Neural cell (in vitro differentiated cells): Measurements from ENCODE around the gene ADGRB2.

ENCODE experiments used
- CTCF ChIP-seq: fragments of 450-650 bp; IDR thresholded peaks from 2 replicates; pipeline ENCODE4 v1.5.1; 2014; ENCODE audit warnings: antibody characterized with exemption, mild to moderate bottlenecking, moderate library complexity; ENCODE audit not compliant: poor library complexity, severe bottlenecking
- EZH2 ChIP-seq: fragments of 200-600, 300-800 bp; shearing (Covaris generic), sonication (generic); IDR thresholded peaks from 2 replicates; pipeline ENCODE4 v1.6.1; 2014; ENCODE audit warnings: antibody characterized with exemption, low read length, borderline replicate concordance, mild to moderate bottlenecking; ENCODE audit not compliant: insufficient read depth, poor library complexity, severe bottlenecking
- POLR2AphosphoS5 ChIP-seq: IDR thresholded peaks from 2 replicates; pipeline ENCODE4 v1.6.1; 2012
- REST ChIP-seq: IDR thresholded peaks from 2 replicates; pipeline ENCODE4 v1.6.1; 2012; ENCODE audit warnings: borderline replicate concordance
- SMC3 ChIP-seq: fragments of 450-650 bp; conservative IDR thresholded peaks from 2 replicates; pipeline ENCODE4 v1.6.1; 2014; ENCODE audit warnings: antibody characterized with exemption, mild to moderate bottlenecking, moderate library complexity; ENCODE audit not compliant: poor library complexity
- TAF1 ChIP-seq: IDR thresholded peaks from 2 replicates; pipeline ENCODE4 v1.6.1; 2012; ENCODE audit warnings: low read depth

DNA sequence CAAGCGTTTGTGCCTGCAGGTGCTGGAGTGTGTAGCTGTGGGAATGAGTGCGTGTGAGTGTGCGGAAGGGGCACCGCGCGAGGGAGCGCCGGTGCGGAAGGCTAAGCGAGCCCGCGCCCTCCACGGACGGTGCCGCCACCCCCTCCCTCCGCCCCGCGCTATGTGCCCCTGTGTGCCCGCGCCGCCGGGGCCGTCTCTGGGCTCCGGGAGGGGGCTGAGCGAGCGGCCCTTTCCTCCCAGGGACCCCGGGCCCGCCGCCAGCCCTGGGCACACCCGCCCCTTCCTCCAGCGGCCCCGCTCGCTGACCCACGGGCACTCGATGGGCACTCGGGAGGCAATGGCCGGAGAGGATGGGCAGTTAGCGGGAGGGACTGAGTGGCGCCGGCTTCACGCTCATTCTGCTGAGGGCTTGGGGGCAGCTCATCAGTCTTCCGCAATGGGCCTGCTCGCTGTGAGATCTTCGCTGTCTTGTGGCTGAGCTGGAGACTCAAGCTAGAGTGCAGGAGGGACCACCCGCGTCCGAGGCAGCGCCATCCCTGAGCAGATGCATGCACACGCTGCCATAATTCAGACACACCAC lies 8.6 kb upstream of the ADGRB2 start:
- no peak for TF ChIP-seq CTCF
- no peak for TF ChIP-seq TAF1
- TF ChIP-seq SMC3, result no peak
- no peak for TF ChIP-seq REST
- no peak for TF ChIP-seq EZH2
- no peak for TF ChIP-seq POLR2AphosphoS5
